22Rv1 (cell line): ENCODE data around the gene SLC16A8.

Source experiments
- CTCF ChIP-seq: fragments of 450-650 bp; IDR thresholded peaks from 2 replicates; pipeline ENCODE4 v1.5.1; 2017; ENCODE audit warnings: mild to moderate bottlenecking
- ZFX ChIP-seq: fragments of 450-650 bp; IDR thresholded peaks from 2 replicates; pipeline ENCODE4 v1.6.1; 2017; ENCODE audit warnings: antibody characterized with exemption, borderline replicate concordance

- TF ChIP-seq ZFX (no peak), CTCF (no peak)
Measured at GRCh38 chr22:38038890-38039812, 44.8 kb downstream of the SLC16A8 start.
